Measurements from ENCODE around the gene RARS1. TPM values are rescaled to one million over a fixed set of nuclear protein-coding genes. Genes with fewer than 3 reads are reported as not detected.
A peak's percentile ranks its signal among the peaks of the same experiment; 100 is the strongest.

The RARS1 gene
- total RNA-seq (100 to 1,000 TPM in 1 of 7 donors, 10 to 100 TPM in 6; 62.0 to 104 (median 75.3) TPM), polyA plus RNA-seq (10 to 100 TPM; 19.1 to 41.5 TPM)
- long read RNA-seq, donor 1, transcript RARS-201 (15 exons, 2,146 nt), result major isoform, 137 of 213 reads
- long read RNA-seq, donor 1, transcript RARS-209 (3 exons, 757 nt), result minor isoform, 6 of 213 reads
- long read RNA-seq, donor 1, partial matches to known transcripts, result 55 of 213 reads
- long read RNA-seq, donor 1, other reads (novel, unspliced or antisense), result 15 of 213 reads
- long read RNA-seq, donor 2, transcript RARS-201 (15 exons, 2,146 nt), result major isoform, 18 of 34 reads
- long read RNA-seq, donor 2, partial matches to known transcripts, result 12 of 34 reads
- long read RNA-seq, donor 2, other reads (novel, unspliced or antisense), result 0 of 34 reads
- long read RNA-seq, donor 3, transcript RARS-201 (15 exons, 2,146 nt), result major isoform, 43 of 49 reads
- long read RNA-seq, donor 3, partial matches to known transcripts, result 0 of 49 reads
- long read RNA-seq, donor 3, other reads (novel, unspliced or antisense), result 4 of 49 reads

GRCh38 chr5:168486136-168486879 lies at the start of gene RARS1:
RARS1 (plus strand) TSS chr5:168486471; CDS start chr5:168486499, 28 bp downstream.
- Histone ChIP-seq H3K4me1 (ENCODE audit: insufficient read depth) (no peaks in the 10 kb centered on the region), H3K27ac (no peak within 1 kb of the TSS), H3K9me3 (no peaks in the 10 kb centered on the region), H3K27me3 (no peaks in the 10 kb centered on the region), H3K36me3 (no peaks in the 10 kb centered on the region), H3K4me3 (peak within 1 kb of the TSS; percentile 97)
- intact Hi-C loops (cut with DNase I), result loop anchor here in 1 of 4 donors (10.0 kb wide), 1 partner anchor 212 kb away; no protein-coding TSS in a partner anchor
- 0 to 1% (median 0%) methylated on average over 37 to 40 of the region's 40 CpGs for WGBS, 3 donors
- TF ChIP-seq CTCF (IDR thresholded peaks at IDR 0.05), result peak; percentile 90 to 99 (median 94)
- TF ChIP-seq POLR2A (IDR thresholded peaks at IDR 0.05), result peak; percentile 85
- no peak for TF ChIP-seq EP300 (IDR thresholded peaks at IDR 0.05)
- peak; percentile 91 to 95 (median 93) for DNase-seq

- Histone ChIP-seq H3K9me3 (no peaks in the 10 kb centered on the region), H3K27ac (no peak overlapping the region), H3K36me3 (no peaks in the 10 kb centered on the region), H3K4me1 (ENCODE audit: insufficient read depth) (no peaks in the 10 kb centered on the region), H3K27me3 (no peaks in the 10 kb centered on the region), H3K4me3 (no peak overlapping the region)
- TF ChIP-seq CTCF (IDR thresholded peaks at IDR 0.05) (no peak), EP300 (IDR thresholded peaks at IDR 0.05) (no peak), POLR2A (IDR thresholded peaks at IDR 0.05) (no peak)
- DNase-seq, result no peak
- intact Hi-C loops (cut with DNase I), result no loop called here
- WGBS, 3 donors, result 80 to 85% (median 80%) methylated on average over 5 of the region's 5 CpGs
Observed at GRCh38 chr5:168438349-168438748, 47.9 kb upstream of the RARS1 start.

- Histone ChIP-seq H3K9me3 (no peaks in the 10 kb centered on the region), H3K4me1 (ENCODE audit: insufficient read depth) (peaks cover 6% of the 10 kb centered on the region), H3K36me3 (no peaks in the 10 kb centered on the region), H3K27me3 (no peaks in the 10 kb centered on the region), H3K27ac (no peak overlapping the region), H3K4me3 (no peak overlapping the region)
- intact Hi-C loops (cut with DNase I), result no loop called here
- no peak for DNase-seq
- TF ChIP-seq CTCF (IDR thresholded peaks at IDR 0.05), result no peak
- TF ChIP-seq POLR2A (IDR thresholded peaks at IDR 0.05), result no peak
- no peak for TF ChIP-seq EP300 (IDR thresholded peaks at IDR 0.05)
Observed at GRCh38 chr5:168443533-168443932, 42.7 kb upstream of the RARS1 start.

GRCh38 chr5:168443950-168444700 lies 42.1 kb upstream of the RARS1 start:
- no peaks in the 10 kb centered on the region for H3K36me3 ChIP-seq
- peaks cover 6% of the 10 kb centered on the region for H3K4me1 ChIP-seq (ENCODE audit: insufficient read depth)
- intact Hi-C loops (cut with DNase I), result no loop called here
- no peaks in the 10 kb centered on the region for H3K9me3 ChIP-seq
- H3K27me3 ChIP-seq, result no peaks in the 10 kb centered on the region
- H3K4me3 ChIP-seq, result no peak overlapping the region
- TF ChIP-seq POLR2A (IDR thresholded peaks at IDR 0.05) (no peak), CTCF (IDR thresholded peaks at IDR 0.05) (no peak), EP300 (IDR thresholded peaks at IDR 0.05) (no peak)
- no peak for DNase-seq
- no peak overlapping the region for H3K27ac ChIP-seq
- WGBS, 3 donors, result 87 to 94% (median 91%) methylated on average over 4 of the region's 4 CpGs
